ENCODE results near the gene CREBL2. TPM values are rescaled to one million over a fixed set of nuclear protein-coding genes. Genes with fewer than 3 reads are reported as not detected.

The CREBL2 gene
- total RNA-seq, 1 experiment from 2014 or later: 19.3 TPM

DNA sequence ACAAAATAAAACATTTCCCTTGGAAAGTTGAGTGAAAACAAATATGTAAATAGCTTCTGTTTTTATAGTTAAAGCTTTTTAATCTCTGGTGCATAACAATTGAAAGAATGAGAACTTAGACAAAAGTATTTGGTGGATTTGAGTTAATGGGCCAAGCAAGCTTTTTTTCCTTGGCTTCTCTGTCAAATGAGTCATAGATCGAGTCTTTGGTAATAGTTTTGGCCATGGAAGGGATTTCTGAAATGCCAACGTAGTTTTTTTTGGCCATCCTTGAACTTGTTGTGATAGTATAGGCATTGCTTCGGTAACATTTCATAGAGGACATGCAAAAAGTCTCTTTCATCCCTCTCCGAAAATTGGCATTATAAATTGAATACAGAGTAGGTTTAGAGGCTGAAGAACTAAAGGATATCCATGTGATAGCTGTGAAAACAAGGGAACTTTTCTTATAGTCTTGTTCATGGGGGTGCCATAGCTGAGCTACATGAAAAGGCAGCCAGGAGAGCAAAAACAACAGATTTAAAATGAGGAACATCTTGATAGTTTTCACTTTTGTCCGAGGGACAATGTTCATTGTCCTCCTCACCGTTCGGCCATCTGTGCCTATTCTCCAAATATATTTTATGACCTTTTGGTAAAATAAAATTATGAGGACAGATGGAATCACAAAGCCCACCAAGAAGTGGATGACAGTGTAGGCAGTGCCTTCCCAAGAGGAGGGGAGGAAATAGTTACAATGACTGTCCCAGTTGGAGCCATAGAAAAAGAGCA is 49.6 kb downstream of the CREBL2 start:
- Histone ChIP-seq H3K9me2 (replicated peaks; ENCODE audit: insufficient read depth, low read length) (no peaks in the 10 kb centered on the region), H3K9ac (ENCODE audit: low read length) (no peak overlapping the region), H3K79me2 (ENCODE audit: low read length) (no peaks in the 10 kb centered on the region), H3K4me3 (ENCODE audit: low read length) (no peak overlapping the region), H3K27ac (ENCODE audit: low read length) (no peak overlapping the region), H3K4me1 (ENCODE audit: low read length) (no peaks in the 10 kb centered on the region), H2AFZ (ENCODE audit: low read length) (no peak overlapping the region), H3K9me3 (ENCODE audit: low read length) (no peaks in the 10 kb centered on the region), H3K36me3 (ENCODE audit: insufficient read depth, low read length) (no peaks in the 10 kb centered on the region), H3K27me3 (ENCODE audit: low read length) (no peaks in the 10 kb centered on the region), H3K4me2 (ENCODE audit: low read depth, low read length, poor library complexity, severe bottlenecking) (no peak overlapping the region), H4K20me1 (ENCODE audit: insufficient read depth, low read depth, low read length) (no peaks in the 10 kb centered on the region)
- DNase-seq: no peak

DNA sequence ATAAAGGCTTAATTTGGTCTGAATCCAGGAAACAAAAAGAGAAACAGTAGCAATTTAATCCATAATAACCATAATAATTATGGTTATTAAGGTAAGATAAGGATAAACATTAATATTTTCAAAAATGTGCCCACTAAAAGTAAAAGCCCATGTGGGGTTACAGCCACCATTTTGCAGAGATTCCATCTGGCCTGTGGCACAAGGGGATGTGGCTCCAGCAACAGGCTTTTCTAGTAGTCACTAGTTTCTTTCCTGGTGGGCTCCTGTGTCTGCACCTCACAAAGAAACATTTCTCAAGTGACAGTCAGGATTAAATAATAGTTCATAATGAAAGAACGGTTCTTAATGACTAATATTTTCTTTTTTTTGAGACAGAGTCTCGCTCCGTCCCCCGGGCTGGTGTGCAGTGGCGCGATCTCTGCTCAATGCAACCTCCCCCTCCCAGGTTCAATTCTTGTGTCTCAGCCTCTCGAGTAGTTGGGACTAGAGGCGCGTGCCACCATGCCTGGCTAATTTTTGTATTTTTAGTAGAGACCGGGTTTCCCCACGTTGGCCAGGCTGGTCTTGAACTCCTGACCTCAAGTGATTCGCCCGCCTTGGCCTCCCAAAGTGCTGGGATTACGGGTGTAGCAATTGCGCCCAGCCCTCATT is 52.1 kb downstream of the CREBL2 start:
- Histone ChIP-seq H3K4me2 (ENCODE audit: low read depth, low read length, poor library complexity, severe bottlenecking) (no peak overlapping the region), H3K36me3 (ENCODE audit: insufficient read depth, low read length) (no peaks in the 10 kb centered on the region)
- no peak for DNase-seq

DNA sequence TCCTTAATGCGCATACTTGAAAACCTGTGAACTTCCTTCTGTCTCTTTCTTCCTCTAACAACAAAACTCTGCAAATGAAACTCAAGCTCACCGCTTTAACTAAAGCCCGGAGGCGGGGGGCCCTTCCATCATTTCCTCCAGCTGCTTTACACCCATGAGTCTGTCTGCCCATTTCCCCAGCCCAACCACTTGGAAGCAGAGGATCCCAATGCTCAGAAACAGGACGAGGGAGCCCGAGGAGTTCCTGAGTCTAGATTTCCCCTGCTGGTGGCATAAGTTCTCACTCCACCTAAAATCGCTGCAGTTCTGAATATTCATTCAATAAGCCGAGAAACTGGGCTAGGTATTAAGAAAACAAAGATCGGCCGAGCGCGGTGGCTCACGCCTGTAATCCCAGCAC is 53.5 kb downstream of the CREBL2 start:
- H3K27me3 ChIP-seq (ENCODE audit: low read length): no peaks in the 10 kb centered on the region
- no peaks in the 10 kb centered on the region for H3K36me3 ChIP-seq (ENCODE audit: insufficient read depth, low read length)
- H3K79me2 ChIP-seq (ENCODE audit: low read length): no peaks in the 10 kb centered on the region
- no peak overlapping the region for H2AFZ ChIP-seq (ENCODE audit: low read length)
- H3K4me3 ChIP-seq (ENCODE audit: low read length): no peak overlapping the region
- H3K4me2 ChIP-seq (ENCODE audit: low read depth, low read length, poor library complexity, severe bottlenecking): no peak overlapping the region
- no peak for DNase-seq
- H3K9ac ChIP-seq (ENCODE audit: low read length): no peak overlapping the region
- H3K27ac ChIP-seq (ENCODE audit: low read length): no peak overlapping the region
- no peaks in the 10 kb centered on the region for H3K9me3 ChIP-seq (ENCODE audit: low read length)
- no peaks in the 10 kb centered on the region for H3K4me1 ChIP-seq (ENCODE audit: low read length)
- H3K9me2 ChIP-seq (replicated peaks; ENCODE audit: insufficient read depth, low read length): no peaks in the 10 kb centered on the region
- H4K20me1 ChIP-seq (ENCODE audit: insufficient read depth, low read depth, low read length): no peaks in the 10 kb centered on the region

More for the DNA sequence above, 52.1 kb downstream of the CREBL2 start:
- H2AFZ ChIP-seq (ENCODE audit: low read length): no peak overlapping the region
- H3K9me2 ChIP-seq (replicated peaks; ENCODE audit: insufficient read depth, low read length): no peaks in the 10 kb centered on the region
- H3K9ac ChIP-seq (ENCODE audit: low read length): no peak overlapping the region
- H3K4me3 ChIP-seq (ENCODE audit: low read length): no peak overlapping the region
- no peaks in the 10 kb centered on the region for H3K79me2 ChIP-seq (ENCODE audit: low read length)
- no peaks in the 10 kb centered on the region for H3K9me3 ChIP-seq (ENCODE audit: low read length)
- no peaks in the 10 kb centered on the region for H4K20me1 ChIP-seq (ENCODE audit: insufficient read depth, low read depth, low read length)
- no peak overlapping the region for H3K27ac ChIP-seq (ENCODE audit: low read length)
- H3K4me1 ChIP-seq (ENCODE audit: low read length): no peaks in the 10 kb centered on the region
- no peaks in the 10 kb centered on the region for H3K27me3 ChIP-seq (ENCODE audit: low read length)

DNA sequence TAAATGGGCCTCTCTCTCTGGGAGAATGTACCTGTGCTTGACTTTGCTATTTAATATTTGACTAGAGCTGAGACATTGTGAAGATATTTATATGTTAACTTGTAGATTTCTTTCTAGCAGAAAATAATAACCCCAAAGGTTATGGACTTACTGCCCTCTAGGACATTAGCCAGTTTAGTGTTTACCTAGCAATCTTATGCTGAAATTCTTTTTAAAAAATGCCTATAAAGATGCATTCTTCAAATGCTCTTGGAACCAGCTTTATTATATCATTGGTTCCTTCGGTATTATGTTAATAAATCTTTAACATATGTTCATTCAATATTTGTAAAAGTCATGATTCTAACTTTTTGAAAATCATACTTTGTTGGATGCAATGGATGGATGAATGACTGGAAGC is 56.3 kb downstream of the CREBL2 start:
- DNase-seq: no peak
- no peak overlapping the region for H3K9ac ChIP-seq (ENCODE audit: low read length)
- H3K27me3 ChIP-seq (ENCODE audit: low read length): no peaks in the 10 kb centered on the region
- H3K4me1 ChIP-seq (ENCODE audit: low read length): no peaks in the 10 kb centered on the region
- H4K20me1 ChIP-seq (ENCODE audit: insufficient read depth, low read depth, low read length): no peaks in the 10 kb centered on the region
- no peak overlapping the region for H2AFZ ChIP-seq (ENCODE audit: low read length)
- H3K4me3 ChIP-seq (ENCODE audit: low read length): no peak overlapping the region
- H3K9me2 ChIP-seq (replicated peaks; ENCODE audit: insufficient read depth, low read length): no peaks in the 10 kb centered on the region
- no peaks in the 10 kb centered on the region for H3K36me3 ChIP-seq (ENCODE audit: insufficient read depth, low read length)
- H3K4me2 ChIP-seq (ENCODE audit: low read depth, low read length, poor library complexity, severe bottlenecking): no peak overlapping the region
- no peak overlapping the region for H3K27ac ChIP-seq (ENCODE audit: low read length)
- no peaks in the 10 kb centered on the region for H3K79me2 ChIP-seq (ENCODE audit: low read length)
- H3K9me3 ChIP-seq (ENCODE audit: low read length): no peaks in the 10 kb centered on the region

DNA sequence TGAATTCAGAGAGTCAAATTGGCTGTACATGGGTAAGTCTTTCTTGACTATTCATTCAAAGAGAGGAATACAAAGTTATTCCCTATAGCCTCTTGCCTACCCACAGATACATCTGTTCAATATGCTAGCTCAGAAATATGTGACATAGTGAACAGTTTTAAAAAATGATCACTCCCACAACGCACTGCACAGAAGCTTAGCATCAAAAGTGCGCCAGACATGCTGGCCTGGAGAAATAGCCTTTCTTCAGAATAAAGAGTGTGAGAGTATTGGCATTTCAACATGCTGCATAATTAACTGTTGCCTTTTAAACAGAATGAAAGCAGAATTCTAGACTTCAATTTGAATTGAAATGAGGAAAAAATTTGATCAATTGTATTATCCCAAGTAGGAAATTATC is 57.3 kb downstream of the CREBL2 start:
- no peak for DNase-seq
- no peaks in the 10 kb centered on the region for H3K27me3 ChIP-seq (ENCODE audit: low read length)
- no peaks in the 10 kb centered on the region for H3K36me3 ChIP-seq (ENCODE audit: insufficient read depth, low read length)
- H3K9ac ChIP-seq (ENCODE audit: low read length): no peak overlapping the region
- H2AFZ ChIP-seq (ENCODE audit: low read length): no peak overlapping the region
- H3K79me2 ChIP-seq (ENCODE audit: low read length): no peaks in the 10 kb centered on the region
- H3K9me3 ChIP-seq (ENCODE audit: low read length): no peaks in the 10 kb centered on the region
- no peak overlapping the region for H3K4me2 ChIP-seq (ENCODE audit: low read depth, low read length, poor library complexity, severe bottlenecking)
- H3K4me1 ChIP-seq (ENCODE audit: low read length): no peaks in the 10 kb centered on the region
- no peak overlapping the region for H3K27ac ChIP-seq (ENCODE audit: low read length)
- H3K9me2 ChIP-seq (replicated peaks; ENCODE audit: insufficient read depth, low read length): no peaks in the 10 kb centered on the region
- no peak overlapping the region for H3K4me3 ChIP-seq (ENCODE audit: low read length)
- no peaks in the 10 kb centered on the region for H4K20me1 ChIP-seq (ENCODE audit: insufficient read depth, low read depth, low read length)

DNA sequence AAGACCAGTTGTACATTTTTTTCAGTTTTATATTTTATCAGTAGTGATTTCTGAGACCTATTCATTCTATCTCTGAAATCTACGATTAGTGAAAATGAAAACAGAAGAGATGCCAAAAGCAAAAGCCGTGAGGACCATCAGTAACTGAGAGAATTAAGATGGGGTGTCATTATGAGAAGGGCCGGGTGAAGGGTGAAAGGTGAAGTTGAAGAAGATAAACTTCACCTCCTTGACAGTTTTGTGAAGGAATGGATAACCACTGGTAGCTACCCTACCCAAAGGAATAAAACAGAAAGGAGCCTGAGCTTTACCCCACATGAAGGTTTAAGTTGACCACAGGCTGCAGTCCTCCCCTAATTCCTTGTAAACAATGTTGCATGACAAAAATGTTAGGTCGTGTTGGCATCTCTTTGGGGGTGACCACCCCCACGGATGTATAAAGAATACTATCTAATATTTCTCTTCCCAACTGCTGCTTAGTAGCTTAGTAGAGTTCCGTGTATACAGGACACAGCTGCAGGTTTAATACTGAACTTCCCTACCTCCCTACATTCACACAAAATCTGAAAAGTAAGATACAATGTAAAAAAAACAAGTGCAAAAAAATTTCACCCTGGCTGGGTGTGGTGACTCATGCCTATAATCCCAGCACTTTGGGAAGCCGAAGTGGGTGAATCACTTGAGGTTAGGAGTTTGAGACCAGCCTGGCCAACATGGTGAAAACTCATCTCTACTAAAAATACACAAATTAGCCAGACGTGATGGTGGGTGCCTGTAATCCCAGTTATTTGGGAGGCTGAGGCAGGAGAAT is 60.4 kb downstream of the CREBL2 start:
- Histone ChIP-seq H3K9ac (ENCODE audit: low read length) (no peak overlapping the region), H2AFZ (ENCODE audit: low read length) (no peak overlapping the region), H3K27ac (ENCODE audit: low read length) (no peak overlapping the region), H3K4me3 (ENCODE audit: low read length) (no peak overlapping the region), H3K9me2 (replicated peaks; ENCODE audit: insufficient read depth, low read length) (no peaks in the 10 kb centered on the region), H3K27me3 (ENCODE audit: low read length) (no peaks in the 10 kb centered on the region), H3K4me1 (ENCODE audit: low read length) (no peaks in the 10 kb centered on the region), H3K9me3 (ENCODE audit: low read length) (no peaks in the 10 kb centered on the region), H4K20me1 (ENCODE audit: insufficient read depth, low read depth, low read length) (no peaks in the 10 kb centered on the region), H3K4me2 (ENCODE audit: low read depth, low read length, poor library complexity, severe bottlenecking) (no peak overlapping the region), H3K79me2 (ENCODE audit: low read length) (no peaks in the 10 kb centered on the region), H3K36me3 (ENCODE audit: insufficient read depth, low read length) (no peaks in the 10 kb centered on the region)
- DNase-seq: no peak

DNA sequence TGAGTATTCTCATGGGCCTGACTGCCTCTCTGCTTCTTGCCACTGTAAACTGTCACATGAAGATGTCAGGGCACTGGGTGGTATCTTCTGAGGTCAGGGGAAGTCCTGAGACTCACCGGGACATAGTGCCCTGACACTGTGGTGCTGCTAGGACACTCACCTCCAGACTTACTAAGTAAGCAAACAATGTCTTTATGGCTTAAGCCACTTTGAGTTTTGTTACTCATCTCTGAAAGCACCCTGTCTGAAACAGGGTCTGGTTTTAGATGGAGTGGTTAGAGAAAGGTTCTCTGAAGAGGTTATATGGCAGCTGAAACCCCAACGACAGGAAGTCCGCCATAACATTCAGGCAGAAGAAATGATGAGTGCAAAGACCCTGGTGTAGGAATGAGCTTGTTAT is 61.6 kb downstream of the CREBL2 start:
- Histone ChIP-seq H3K79me2 (ENCODE audit: low read length) (no peaks in the 10 kb centered on the region), H3K4me3 (ENCODE audit: low read length) (no peak overlapping the region), H3K4me2 (ENCODE audit: low read depth, low read length, poor library complexity, severe bottlenecking) (no peak overlapping the region), H3K9ac (ENCODE audit: low read length) (no peak overlapping the region), H3K9me2 (replicated peaks; ENCODE audit: insufficient read depth, low read length) (no peaks in the 10 kb centered on the region), H3K27ac (ENCODE audit: low read length) (no peak overlapping the region), H2AFZ (ENCODE audit: low read length) (no peak overlapping the region), H3K27me3 (ENCODE audit: low read length) (no peaks in the 10 kb centered on the region), H3K36me3 (ENCODE audit: insufficient read depth, low read length) (no peaks in the 10 kb centered on the region), H4K20me1 (ENCODE audit: insufficient read depth, low read depth, low read length) (no peaks in the 10 kb centered on the region), H3K9me3 (ENCODE audit: low read length) (no peaks in the 10 kb centered on the region), H3K4me1 (ENCODE audit: low read length) (no peaks in the 10 kb centered on the region)
- no peak for DNase-seq

DNA sequence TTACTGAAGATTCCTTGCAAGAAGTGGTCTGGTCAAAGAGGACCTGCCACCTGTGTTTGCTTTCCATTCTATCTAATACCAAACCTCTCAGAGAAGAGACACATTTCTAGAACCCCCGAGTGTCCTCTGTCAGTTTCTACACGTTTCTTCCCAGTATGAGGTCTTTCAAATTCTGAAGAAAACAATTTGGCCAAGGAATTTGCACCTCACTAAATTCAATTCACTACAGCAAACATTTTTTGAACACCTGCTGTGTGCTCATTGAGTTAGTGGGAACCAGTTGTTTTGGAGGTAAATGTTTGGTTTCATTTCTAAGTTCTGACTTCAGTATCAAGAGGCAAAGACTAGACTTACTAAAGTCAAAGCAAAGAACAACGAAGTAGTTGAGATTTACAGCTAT is 64.9 kb downstream of the CREBL2 start:
- Histone ChIP-seq H3K4me2 (ENCODE audit: low read depth, low read length, poor library complexity, severe bottlenecking) (no peak overlapping the region), H3K79me2 (ENCODE audit: low read length) (no peaks in the 10 kb centered on the region), H2AFZ (ENCODE audit: low read length) (no peak overlapping the region), H3K4me3 (ENCODE audit: low read length) (no peak overlapping the region), H4K20me1 (ENCODE audit: insufficient read depth, low read depth, low read length) (no peaks in the 10 kb centered on the region), H3K27ac (ENCODE audit: low read length) (no peak overlapping the region), H3K27me3 (ENCODE audit: low read length) (no peaks in the 10 kb centered on the region), H3K9me3 (ENCODE audit: low read length) (no peaks in the 10 kb centered on the region), H3K9ac (ENCODE audit: low read length) (no peak overlapping the region), H3K4me1 (ENCODE audit: low read length) (no peaks in the 10 kb centered on the region), H3K36me3 (ENCODE audit: insufficient read depth, low read length) (no peaks in the 10 kb centered on the region), H3K9me2 (replicated peaks; ENCODE audit: insufficient read depth, low read length) (no peaks in the 10 kb centered on the region)
- no peak for DNase-seq
